ENCODE results near the gene SDF2. TPM values are rescaled to one million over a fixed set of nuclear protein-coding genes. Genes with fewer than 3 reads are reported as not detected.
"Not testable (repeated sequence)": the region's sequence is repeated elsewhere in the genome, so short reads cannot be mapped to it uniquely, and the experiment has no call there.

SDF2 gene
- total RNA-seq, 1 experiment from 2014 or later, result 66.1 TPM

DNA sequence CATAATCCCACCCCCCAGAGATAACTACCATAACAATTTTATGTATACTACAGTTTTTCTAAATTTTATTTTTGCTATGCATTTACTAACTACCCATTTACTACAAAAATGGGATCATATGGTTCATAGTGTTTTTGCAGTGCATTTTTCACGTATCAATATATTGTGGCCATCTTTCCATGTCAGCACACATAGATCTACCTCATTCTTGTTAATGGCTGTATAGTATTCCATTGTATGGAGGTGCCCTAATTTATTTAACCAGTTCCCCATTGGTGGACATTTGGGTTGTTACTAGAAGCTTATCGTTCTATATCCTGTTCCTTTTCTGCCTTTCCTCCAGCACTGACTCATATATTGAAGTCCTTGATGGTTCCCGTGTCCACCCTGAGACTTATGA lies 27.3 kb upstream of the SDF2 start:
- no peak for DNase-seq (ENCODE audit: low read depth, low spot score)
- in situ Hi-C loops (cut with HindIII; ENCODE audit: low pct_unique_long_range_greater_than_20kb, low sequenced_read_pairs), result no loop called here

DNA sequence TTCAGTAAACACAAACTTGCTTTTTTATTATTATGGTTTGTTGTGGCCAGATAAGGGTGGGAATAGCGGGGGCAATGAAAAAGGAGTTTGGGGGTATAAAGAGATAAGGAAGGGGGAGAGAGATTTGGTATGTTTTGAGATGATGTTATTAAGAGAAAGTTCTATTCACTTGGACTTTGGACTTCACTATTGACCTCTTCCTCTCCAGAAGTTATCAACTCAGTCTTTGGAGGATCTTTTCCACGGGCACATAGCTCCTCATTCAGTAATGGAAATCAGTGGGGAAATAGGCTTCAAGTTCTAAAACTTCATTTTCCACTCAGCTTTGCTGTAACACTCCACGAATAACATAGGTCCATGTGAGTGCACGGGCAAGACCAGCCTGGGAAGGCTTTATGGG lies 26.8 kb upstream of the SDF2 start:
- no peak for DNase-seq (ENCODE audit: low read depth, low spot score)
- in situ Hi-C loops (cut with HindIII; ENCODE audit: low pct_unique_long_range_greater_than_20kb, low sequenced_read_pairs), result no loop called here

DNA sequence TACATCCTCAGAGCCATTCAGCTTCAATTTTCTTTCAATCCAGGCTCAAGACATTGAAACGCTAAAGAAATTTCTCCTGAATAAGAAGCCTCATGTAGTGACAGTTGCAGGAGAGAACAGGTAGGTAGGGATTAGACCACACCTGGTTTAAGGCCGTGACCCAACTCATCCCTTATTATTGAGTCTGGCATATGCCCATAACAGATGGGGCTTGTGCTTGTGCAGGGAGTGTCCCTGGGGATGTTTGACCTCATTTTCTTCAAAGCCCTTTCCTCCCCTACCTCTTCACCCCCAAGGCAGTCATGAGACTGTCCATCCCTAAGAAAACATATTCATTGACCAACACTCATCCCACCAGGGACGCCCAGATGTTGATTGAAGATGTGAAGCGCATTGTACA lies 24.6 kb upstream of the SDF2 start:
- DNase-seq (ENCODE audit: low read depth, low spot score), result peak; percentile 14
- in situ Hi-C loops (cut with HindIII; ENCODE audit: low pct_unique_long_range_greater_than_20kb, low sequenced_read_pairs), result no loop called here

DNA sequence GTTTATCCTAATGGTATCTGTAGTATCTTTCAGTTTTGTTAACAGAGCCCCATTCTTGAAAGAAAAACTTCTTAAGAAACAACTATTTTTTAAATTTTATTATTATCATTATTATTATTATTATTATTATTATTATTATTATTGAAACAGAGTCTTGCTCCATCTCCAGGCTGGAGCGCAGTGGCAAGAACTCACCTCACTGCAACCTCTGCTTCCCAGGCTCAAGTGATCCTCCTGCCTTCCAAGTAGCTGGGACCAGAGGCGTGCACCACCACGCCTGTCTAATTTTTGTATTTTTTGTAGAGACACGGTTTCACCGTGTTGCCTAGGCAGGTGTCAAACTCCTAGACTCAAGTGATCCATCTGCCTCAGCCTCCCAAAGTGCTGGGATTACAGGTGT lies 23.7 kb upstream of the SDF2 start:
- no peak for DNase-seq (ENCODE audit: low read depth, low spot score)
- in situ Hi-C loops (cut with HindIII; ENCODE audit: low pct_unique_long_range_greater_than_20kb, low sequenced_read_pairs), result no loop called here

DNA sequence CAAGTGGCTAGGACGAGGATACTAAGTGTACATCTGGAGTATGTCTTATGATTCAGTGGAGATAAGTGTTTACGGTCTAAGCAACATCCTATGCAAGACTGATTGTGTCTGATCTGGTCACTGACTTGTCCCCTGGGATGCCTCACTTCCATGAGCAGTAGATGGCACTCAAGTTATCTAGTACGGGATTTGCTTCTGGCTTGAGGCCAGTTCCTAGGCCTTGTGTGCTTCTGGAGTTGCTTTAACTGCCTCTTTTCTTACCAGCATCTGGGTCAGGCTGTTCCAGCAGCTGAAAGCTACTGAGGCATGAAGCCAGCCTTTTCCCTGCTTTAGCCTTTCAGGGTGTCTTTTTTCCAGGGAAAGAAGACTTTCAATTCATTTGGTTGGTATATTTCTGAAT lies 23.3 kb upstream of the SDF2 start:
- in situ Hi-C loops (cut with HindIII; ENCODE audit: low pct_unique_long_range_greater_than_20kb, low sequenced_read_pairs), result no loop called here
- peak; percentile 62 for DNase-seq (ENCODE audit: low read depth, low spot score)

DNA sequence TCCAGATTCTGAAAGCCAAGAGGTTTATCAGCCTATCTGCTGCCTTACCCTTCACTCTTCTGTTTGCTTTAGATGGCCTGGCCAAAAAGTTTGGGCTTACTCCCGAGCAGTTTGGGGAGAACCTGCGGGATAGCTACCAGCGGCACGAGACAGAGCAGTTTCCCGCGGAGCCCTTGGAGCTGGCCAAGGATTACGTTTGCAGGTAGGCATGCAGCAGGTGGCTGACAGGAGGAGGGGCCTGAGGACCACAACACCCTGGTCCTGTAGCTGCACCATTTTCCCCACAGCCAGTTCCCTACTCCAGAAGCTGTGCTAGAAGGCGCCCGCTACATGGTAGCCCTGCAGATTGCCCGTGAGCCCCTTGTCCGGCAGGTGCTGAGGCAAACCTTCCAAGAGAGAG lies 20.9 kb upstream of the SDF2 start:
- no peak for DNase-seq (ENCODE audit: low read depth, low spot score)
- in situ Hi-C loops (cut with HindIII; ENCODE audit: low pct_unique_long_range_greater_than_20kb, low sequenced_read_pairs), result no loop called here

DNA sequence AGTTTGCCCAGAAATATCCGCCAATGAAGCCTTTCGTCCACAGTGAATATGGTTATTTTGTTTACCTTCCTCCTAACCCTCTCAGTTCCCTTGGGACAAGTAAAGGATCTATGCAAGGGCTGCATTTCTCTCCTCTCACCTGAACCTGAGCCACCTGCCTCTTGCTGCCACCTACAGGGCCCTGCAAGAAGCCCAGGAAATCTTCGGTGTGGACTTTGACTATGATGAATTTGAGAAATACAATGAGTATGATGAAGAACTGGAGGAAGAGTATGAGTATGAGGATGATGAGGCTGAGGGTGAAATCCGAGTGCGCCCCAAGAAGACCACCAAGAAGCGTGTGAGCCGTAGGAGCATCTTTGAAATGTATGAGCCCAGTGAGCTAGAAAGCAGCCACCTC lies 14.3 kb upstream of the SDF2 start:
- peak; percentile 32 for DNase-seq (ENCODE audit: low read depth, low spot score)
- in situ Hi-C loops (cut with HindIII; ENCODE audit: low pct_unique_long_range_greater_than_20kb, low sequenced_read_pairs), result no loop called here

DNA sequence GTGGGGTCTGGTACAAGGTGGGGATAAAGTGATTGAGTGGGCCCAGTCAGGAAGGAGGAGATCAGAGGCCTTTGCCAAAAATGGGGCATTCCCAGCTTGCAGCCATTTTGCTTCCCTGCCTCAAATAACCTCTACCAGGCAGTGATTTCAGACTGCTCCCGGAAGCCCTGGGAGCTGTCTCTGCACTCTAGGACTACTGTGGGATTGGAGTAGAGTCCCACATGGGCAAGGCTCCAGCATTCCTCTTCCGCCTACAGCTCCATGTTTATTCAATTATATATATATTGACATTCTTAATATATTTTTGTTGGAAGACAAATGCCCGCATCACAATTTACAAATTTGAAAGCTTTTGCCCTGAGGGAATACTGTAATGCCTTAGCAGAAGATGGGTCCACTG lies 13.8 kb upstream of the SDF2 start:
- DNase-seq (ENCODE audit: low read depth, low spot score), result no peak
- in situ Hi-C loops (cut with HindIII; ENCODE audit: low pct_unique_long_range_greater_than_20kb, low sequenced_read_pairs), result no loop called here

DNA sequence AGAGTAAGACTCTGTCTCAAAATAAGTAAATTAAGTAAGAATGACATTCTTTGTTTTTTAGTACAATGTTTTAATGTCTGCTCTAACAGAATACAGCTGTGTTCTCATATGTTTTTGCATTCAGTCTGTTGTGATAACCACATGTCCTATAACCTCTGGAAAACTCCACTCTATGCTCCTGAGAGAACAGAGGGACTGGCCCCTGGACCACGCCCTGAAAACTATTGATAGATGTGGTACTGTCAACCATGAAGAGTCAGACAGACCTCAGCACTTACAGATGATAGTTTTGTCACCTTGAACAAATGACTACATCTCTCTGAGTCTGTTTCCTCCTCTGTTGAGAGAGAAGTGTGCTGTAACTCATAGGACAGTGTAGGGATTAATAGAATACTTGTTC lies 8.2 kb upstream of the SDF2 start:
- DNase-seq (ENCODE audit: low read depth, low spot score), result no peak
- in situ Hi-C loops (cut with HindIII; ENCODE audit: low pct_unique_long_range_greater_than_20kb, low sequenced_read_pairs), result no loop called here

DNA sequence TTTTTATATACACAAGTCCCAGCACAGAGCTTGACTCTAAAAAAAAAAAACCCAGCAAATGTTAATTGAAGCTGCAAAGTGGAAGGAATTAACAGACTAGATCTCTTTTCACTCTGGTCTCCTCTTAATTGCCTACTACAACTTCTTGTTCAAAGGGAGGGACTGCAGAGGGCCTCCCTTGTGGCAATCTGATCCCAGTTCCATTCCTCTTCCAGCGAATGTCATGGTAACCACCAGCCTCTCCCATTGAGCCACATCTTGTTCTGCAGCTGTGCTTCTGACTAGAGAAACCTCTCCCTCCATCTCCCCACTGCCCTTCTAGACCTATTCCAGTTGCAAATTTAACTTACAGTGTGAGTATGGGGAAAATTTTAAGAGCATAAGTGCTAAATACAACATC lies 6.2 kb upstream of the SDF2 start:
- DNase-seq (ENCODE audit: low read depth, low spot score), result no peak
- in situ Hi-C loops (cut with HindIII; ENCODE audit: low pct_unique_long_range_greater_than_20kb, low sequenced_read_pairs), result no loop called here

DNA sequence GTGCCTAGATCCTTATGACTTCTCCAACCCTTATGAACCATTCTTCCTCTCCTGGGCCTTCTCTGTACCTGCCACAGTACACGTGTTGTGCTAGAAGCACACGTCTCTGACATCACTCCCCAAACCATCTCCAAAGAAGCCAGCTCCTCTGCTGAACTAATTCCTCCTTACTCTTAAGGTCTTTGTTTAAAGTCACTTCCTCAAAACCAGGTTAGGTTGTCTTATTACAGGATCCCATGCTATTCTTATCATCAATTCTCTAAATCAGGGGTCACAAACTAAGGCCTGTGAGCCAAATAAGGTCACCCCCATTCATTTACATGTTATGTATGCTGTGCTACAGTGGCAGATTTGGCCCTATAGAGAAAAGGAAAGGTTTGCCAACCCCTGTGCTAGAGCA lies 4.3 kb upstream of the SDF2 start:
- no peak for DNase-seq (ENCODE audit: low read depth, low spot score)
- in situ Hi-C loops (cut with HindIII; ENCODE audit: low pct_unique_long_range_greater_than_20kb, low sequenced_read_pairs), result no loop called here

DNA sequence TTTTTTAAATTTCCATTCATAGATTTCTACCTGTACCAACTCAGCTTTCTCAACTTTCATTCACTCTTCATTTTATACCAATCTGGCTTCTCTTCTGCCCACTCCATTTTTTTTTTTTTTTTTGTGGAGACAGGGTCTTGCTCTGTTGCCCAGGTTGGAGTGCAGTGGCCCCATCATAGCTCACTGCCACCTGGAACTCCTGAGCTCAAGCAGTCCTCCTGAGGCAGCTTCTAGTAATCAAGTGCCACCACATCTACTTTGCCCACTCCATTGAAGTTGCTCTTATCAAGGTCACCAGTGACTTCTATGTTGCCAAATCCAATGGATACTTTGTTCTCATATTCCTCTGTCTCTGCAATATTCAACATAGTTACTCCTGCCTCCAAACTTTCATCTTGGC lies 2.0 kb upstream of the SDF2 start:
- in situ Hi-C loops (cut with HindIII; ENCODE audit: low pct_unique_long_range_greater_than_20kb, low sequenced_read_pairs), result no loop called here
- no peak for DNase-seq (ENCODE audit: low read depth, low spot score)

DNA sequence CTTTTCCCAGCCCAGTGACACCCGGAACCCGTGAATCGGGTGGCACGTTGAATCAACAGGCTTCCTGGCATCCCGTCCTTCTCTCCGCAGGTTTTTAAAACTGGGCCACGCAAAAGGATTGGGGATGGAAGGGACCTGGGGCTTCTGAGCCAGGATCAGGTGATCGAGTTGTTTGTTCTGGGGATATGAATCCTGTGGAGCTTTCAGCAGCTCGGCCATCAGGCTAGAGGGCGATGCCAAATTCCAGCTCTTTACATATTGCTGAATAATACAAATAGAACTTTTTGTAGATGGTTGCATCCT lies 772 bp upstream of the SDF2 start:
- DNase-seq (ENCODE audit: low read depth, low spot score), result no peak
- in situ Hi-C loops (cut with HindIII; ENCODE audit: low pct_unique_long_range_greater_than_20kb, low sequenced_read_pairs), result no loop called here

DNA sequence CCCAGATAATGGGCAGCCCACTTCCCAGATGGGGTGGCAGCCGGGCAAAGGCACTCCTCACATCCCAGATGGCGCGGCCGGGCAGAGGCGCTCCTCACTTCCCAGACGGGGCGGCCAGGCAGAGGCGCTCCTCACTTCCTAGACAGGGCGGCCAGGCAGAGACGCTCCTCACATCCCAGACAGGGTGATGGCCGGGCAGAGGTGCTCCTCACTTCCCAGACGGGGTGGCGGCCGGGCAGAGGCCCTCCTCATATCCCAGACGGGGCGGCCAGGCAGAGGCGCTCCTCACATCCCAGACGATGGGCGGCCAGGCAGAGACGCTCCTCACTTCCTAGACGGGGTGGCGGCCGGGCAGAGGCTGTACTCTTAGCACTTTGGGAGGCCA lies 2.2 kb downstream of the SDF2 start:
- in situ Hi-C loops (cut with HindIII; ENCODE audit: low pct_unique_long_range_greater_than_20kb, low sequenced_read_pairs); DNase-seq (ENCODE audit: low read depth, low spot score): not testable (repeated sequence)

DNA sequence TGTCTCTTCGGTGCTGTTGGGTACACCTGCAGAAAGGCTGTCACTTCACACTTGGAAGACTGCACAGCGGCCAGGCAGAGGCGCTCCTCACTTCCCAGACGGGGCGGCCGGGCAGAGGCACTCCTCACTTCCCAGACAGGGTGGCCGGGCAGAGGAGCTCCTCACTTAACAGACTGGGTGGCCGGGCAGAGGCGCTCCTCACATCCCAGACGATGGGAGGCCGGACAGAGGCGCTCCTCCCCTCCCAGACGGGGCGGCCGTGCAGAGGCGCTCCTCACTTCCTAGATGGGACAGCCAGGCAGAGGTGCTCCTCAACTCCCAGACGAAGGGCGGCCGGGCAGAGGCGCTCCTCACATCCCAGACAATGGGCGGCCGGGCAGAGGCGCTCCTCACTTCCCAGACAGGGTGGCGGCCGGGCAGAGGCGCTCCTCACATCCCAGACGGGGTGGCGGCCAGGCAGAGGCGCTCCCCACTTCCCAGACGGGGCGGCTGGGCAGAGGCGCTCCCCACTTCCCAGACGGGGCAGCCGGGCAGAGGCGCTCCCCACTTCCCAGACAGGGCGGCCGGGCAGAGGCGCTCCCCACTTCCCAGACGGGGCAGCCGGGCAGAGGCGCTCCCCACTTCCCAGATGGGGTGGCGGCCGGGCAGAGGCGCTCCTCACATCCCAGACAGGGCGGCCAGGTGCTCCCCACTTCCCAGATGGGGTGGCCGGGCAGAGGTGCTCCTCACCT lies 2.8 kb downstream of the SDF2 start:
- DNase-seq (ENCODE audit: low read depth, low spot score); in situ Hi-C loops (cut with HindIII; ENCODE audit: low pct_unique_long_range_greater_than_20kb, low sequenced_read_pairs): not testable (repeated sequence)

DNA sequence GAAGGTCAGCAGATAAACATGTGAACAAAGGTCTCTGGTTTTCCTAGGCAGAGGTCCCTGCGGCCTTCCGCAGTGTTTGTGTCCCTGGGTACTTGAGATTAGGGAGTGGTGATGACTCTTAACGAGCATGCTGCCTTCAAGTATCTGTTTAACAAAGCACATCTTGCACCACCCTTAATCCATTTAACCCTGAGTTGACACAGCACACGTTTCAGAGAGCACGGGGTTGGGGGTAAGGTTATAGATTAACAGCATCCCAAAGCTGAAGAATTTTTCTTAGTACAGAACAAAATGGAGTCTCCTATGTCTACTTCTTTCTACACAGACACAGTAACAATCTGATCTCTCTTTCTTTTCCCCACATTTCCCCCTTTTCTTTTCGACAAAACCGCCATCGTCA lies 3.4 kb downstream of the SDF2 start:
- in situ Hi-C loops (cut with HindIII; ENCODE audit: low pct_unique_long_range_greater_than_20kb, low sequenced_read_pairs); DNase-seq (ENCODE audit: low read depth, low spot score): not testable (repeated sequence)

DNA sequence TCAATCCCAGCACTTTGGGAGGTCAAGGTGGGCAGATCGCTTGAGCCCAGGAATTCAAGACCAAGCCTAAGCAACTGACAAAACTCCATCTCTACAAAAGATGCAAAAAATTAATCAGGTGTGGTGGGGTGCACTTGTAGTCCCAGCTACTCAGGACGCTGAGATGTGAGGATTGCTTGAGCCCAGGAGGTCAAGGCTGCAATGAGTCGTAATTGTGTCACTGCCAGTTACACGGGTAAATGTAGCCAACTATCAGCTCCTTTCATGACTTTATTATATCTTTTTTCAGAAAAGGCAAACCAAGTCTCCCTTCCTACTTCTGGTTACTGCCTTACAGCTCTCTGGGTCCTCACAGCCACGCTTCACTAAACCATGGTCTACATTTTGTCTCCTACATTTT lies 4.0 kb downstream of the SDF2 start:
- no peak for DNase-seq (ENCODE audit: low read depth, low spot score)
- in situ Hi-C loops (cut with HindIII; ENCODE audit: low pct_unique_long_range_greater_than_20kb, low sequenced_read_pairs), result no loop called here

DNA sequence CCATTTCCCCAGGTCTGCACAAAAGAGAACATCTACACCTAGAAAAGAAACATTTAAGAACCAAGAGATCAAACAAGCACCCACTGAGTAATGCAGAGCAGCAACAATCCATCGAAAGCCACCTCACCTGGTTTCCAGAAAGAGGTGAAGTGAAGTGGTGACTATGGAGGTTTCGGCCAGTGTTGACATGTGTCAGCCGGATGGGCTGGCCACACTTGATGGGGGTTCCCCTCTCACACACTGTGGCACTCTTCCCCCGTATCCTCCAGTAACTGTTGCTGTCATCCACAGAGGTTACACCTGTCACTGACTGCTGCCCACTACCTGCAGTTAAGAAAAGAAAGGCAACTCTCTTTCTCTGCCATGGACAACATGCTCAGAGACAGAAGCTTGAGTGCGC lies 6.5 kb downstream of the SDF2 start:
- no peak for DNase-seq (ENCODE audit: low read depth, low spot score)
- in situ Hi-C loops (cut with HindIII; ENCODE audit: low pct_unique_long_range_greater_than_20kb, low sequenced_read_pairs), result no loop called here

DNA sequence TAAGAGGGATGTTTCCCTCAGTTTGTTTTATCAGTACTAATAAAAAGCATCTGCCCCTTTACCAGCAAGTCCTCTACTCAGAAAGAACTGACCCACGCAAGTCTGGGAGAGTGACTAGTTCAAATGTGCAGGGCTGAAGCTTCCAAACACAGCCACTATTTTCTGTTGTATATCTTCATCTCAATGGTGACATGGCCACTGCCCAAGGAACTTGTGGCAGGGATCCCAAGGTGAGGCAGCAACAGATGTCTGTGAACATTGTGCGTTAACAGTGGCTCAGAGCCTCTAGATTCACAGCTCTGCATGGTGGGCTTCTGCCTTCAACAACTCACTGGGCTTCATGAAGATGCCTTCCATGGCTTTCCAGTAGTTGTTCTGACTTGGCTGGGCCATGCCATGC lies 13.0 kb downstream of the SDF2 start:
- no peak for DNase-seq (ENCODE audit: low read depth, low spot score)
- in situ Hi-C loops (cut with HindIII; ENCODE audit: low pct_unique_long_range_greater_than_20kb, low sequenced_read_pairs), result no loop called here

DNA sequence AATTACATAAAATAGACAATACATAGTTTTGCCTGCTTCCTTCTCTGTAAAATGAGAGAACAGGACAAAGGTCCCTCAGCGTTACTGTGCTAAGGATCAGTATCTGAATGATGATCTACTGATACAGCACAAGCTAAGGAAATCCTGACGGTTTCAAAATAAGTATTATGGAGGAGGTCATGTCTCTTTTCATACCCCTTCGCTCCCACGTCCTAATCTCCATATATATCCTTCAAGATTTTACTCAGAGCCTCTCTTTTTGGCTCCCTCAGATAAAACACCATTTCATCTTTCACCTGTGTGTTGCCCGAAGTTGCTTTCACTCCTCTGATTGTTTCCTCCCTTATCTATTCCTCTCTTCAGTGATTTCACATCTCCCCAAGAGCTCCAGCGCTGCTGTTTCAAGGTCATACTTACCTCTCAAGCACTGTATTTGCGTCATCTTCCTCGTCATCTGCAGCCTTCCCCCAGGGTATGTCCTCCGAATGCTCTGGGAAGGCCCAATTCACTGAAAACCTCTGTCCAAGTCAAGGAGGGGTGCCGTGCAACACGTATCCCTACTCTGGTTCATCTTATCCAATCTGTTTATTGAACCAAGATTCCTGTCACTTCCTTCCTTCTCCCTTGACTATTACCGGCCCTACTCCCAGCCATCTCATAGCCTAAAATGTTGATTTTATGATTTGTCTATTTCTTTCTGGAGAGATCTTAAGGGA lies 15.5 kb downstream of the SDF2 start:
- in situ Hi-C loops (cut with HindIII; ENCODE audit: low pct_unique_long_range_greater_than_20kb, low sequenced_read_pairs), result no loop called here
- DNase-seq (ENCODE audit: low read depth, low spot score), result peak; percentile 86
